NCI-H526 (cell line): ENCODE results near the gene UNC80.
"Not testable (repeated sequence)": the region's sequence is repeated elsewhere in the genome, so short reads cannot be mapped to it uniquely, and the experiment has no call there.

Experiments used
- DNase-seq, 2 experiments: peaks; one replicate each; lab custom pipeline; 2025; lab: John Stamatoyannopoulos, UW

UNC80 gene, protein sequence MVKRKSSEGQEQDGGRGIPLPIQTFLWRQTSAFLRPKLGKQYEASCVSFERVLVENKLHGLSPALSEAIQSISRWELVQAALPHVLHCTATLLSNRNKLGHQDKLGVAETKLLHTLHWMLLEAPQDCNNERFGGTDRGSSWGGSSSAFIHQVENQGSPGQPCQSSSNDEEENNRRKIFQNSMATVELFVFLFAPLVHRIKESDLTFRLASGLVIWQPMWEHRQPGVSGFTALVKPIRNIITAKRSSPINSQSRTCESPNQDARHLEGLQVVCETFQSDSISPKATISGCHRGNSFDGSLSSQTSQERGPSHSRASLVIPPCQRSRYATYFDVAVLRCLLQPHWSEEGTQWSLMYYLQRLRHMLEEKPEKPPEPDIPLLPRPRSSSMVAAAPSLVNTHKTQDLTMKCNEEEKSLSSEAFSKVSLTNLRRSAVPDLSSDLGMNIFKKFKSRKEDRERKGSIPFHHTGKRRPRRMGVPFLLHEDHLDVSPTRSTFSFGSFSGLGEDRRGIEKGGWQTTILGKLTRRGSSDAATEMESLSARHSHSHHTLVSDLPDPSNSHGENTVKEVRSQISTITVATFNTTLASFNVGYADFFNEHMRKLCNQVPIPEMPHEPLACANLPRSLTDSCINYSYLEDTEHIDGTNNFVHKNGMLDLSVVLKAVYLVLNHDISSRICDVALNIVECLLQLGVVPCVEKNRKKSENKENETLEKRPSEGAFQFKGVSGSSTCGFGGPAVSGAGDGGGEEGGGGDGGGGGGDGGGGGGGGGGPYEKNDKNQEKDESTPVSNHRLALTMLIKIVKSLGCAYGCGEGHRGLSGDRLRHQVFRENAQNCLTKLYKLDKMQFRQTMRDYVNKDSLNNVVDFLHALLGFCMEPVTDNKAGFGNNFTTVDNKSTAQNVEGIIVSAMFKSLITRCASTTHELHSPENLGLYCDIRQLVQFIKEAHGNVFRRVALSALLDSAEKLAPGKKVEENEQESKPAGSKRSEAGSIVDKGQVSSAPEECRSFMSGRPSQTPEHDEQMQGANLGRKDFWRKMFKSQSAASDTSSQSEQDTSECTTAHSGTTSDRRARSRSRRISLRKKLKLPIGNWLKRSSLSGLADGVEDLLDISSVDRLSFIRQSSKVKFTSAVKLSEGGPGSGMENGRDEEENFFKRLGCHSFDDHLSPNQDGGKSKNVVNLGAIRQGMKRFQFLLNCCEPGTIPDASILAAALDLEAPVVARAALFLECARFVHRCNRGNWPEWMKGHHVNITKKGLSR (N-terminal part only)

DNA sequence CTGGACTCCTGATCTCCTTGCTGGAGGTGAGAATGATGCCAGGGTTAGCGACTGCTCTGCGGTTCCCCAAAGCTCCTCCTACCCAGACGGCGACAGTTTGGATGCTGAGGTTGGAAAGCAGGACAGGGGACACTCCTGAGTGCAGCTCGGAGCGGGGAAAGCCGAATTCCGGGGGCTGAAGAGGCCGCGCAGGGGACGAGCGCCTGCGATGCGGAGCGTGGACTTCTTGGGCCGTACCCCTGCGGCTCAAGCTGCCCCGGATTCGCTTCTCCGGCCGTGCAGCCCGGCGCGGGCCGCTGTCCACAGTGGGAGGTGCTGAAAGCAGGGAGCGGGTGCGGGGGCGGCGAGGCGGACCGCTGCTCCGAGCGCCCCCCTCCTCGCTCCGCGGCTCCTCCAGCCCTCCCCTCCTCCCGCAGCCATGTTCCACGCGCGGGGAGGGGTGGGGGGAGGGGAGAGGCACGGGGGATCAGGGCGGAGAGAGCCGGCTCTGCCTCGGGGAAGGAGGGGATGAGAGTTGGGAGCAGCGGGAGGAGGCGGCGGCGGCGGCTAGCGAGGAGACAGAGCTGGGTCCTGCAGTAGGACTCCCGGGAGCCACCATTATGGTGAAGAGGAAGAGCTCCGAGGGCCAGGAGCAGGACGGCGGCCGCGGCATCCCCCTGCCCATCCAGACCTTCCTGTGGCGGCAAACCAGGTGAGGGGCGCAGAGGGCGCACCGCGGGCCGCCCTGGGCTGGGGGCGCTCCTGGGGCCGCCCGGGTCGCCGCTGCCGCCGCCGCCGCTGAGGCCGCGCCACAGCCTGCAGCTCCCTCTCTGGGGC is at the start of gene UNC80:
TSS of gene UNC80 (plus strand) at position 359 of the 816 bp plus-strand sequence. CDS start at position 600, 241 bp downstream.
- DNase-seq, result peak; percentile 66 to 78

DNA sequence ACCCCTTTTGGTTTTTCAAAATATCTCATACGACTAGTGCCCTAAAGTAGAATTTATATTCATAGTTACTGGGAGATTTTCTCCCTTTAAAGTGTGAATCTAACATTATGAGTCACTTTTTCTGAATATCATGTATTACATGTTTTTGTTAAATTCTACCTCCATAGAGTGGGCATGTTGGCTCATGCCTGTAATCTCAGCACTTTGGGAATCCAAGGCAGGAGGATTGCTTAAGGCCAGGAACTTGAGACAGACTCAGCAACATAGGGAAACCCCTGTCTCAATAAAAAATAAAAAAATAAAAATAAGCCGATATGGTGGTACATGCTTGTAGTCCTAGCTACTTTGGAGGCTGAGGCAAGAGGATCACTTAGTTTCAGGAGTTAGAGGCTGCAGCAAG is 45.3 kb upstream of the UNC80 start:
- DNase-seq, result no peak

DNA sequence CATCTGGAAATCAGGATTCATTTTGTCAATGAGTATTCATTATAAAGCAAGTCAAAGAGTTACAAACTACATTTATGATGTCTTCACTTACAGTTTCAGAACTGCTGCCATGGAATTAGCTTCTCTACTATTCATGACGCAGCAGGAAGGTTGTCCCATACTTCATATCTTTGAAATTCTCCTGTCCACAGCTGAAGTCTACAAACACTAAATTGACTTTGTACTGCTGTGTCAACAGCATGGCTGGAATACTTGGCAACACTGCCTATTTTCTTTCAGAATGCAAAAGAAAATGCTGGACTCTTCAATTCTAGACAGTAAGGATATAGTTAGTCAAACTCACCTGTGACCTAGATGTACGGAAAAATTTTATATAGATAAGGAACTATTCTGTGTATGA is 44.6 kb upstream of the UNC80 start:
- no peak for DNase-seq

DNA sequence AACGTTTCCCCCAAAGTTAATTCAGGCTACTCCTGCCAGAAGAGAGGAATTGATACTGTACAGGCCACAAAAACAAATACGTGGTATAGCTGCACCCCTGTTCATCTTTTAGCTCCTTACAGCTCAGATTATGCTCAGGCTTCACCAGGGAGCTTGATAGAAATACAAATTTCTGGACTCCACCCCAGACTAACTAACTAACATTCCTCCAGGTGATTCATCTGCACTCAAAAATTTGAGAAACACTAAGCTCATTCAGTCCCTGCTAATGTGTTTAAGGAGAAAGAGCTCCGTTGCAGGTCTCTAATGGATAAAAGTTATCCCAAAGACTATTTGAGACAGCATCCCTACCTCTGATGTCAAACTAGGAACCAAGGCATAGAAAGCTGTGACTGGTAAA is 36.8 kb upstream of the UNC80 start:
- no peak for DNase-seq

DNA sequence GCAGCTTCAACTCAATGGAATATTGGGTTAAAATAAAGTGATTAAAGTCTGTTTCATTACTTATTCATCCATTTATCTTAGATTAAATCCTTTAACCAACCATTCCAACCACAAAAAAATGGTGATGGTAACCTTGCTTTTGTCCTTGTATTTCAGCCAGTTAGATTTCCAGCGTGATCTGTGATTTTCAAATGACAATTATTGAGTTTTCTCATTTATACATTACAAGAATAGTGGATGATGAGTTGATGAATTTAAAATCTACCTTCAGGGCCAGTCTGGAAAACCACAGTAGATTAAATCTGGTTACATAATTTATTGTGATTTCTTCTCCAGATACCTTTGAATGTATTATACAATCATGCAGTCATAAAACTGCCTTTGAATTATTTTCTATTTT is 29.7 kb upstream of the UNC80 start:
- no peak for DNase-seq

DNA sequence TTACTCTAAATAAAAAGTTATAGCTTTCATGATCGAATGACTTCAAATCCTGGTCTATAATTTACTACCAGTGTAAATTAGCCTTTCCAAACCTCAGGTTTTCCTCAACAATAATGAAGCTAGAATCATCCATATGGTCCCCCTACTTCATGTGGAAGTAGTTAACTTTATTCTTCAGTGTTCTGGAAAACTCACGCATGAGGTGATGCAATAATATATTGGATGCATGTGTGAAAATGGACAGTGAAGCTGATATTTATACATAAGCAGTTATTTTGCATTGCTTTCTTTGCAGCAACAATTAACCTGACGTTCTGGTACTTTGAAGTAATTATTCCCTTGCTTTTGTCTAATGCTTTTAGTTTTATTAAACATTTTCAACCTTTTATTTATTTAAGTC is 18.6 kb upstream of the UNC80 start:
- no peak for DNase-seq

DNA sequence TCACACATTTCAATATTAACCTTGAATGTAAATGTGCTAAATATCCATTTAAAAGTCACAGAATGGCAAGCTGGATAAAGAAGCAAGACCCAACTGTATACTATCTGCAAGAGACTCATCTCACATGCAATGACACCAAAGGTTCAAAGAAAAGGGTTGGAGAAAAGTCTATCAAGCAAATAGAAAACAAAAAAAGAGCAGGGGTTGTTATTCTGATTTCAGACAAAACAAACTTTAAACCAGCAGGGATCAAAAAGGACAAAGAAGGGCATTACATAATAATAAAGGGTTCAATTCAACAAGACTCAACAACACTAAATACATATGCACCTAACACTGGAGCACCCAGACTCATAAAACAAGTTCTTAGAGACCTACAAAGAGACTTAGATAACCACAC is 14.5 kb upstream of the UNC80 start:
- no peak for DNase-seq

DNA sequence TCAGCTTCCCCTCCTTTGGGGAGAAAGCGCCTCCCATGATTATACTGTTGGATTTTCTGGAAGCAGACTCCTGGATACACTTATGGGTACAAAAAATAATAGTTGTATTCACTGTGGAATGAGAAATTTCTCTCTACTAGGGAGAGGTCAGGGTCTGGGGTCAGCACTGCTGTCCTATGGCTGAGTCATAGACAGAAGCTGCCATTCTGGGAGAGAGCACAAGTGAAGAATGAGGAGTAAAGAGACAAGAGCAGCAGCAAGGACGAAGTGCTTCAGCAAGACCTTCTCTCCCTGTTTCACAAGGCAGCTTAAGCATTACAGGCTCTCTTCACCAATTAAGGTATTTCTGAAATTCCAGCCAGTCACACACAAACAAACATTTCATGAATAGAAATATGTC is 10.1 kb upstream of the UNC80 start:
- DNase-seq, result no peak

DNA sequence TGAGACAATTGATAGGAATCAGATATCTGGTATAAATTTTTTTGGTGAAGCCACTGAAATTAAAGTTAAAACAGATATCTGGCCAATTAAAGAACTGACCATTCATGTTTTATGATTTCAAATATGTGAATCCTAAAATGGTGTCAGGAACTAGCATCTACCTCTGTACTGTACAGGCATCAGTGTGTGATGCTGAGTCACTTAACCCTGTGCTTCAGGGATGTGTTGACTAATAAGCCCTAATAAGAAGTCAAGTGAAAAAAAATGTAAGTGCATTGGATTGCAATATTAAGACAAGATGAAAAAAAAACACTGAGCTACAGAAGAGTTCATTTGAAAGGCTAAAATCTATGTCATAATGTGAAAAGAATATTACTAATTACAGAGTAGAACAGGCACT is 9.1 kb upstream of the UNC80 start:
- DNase-seq, result no peak

DNA sequence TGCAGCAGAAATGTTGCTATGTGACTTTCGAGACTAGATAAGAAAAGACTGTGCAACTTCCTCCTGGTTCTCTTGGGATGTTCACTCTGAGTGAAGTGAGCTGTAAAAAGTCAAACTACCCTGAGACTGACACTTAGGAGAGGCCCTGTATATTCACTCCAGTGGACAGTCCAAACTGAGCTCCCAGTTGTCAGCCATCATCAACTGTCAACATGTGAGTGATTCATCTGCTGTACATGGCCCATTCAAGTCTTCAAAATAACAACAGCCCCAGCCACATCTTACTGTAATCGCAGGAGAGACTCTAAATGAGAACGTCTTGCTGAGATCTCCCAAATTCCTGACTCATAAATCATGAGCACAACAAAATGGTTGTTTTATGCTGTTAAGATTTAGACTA is 8.5 kb upstream of the UNC80 start:
- DNase-seq, result no peak

DNA sequence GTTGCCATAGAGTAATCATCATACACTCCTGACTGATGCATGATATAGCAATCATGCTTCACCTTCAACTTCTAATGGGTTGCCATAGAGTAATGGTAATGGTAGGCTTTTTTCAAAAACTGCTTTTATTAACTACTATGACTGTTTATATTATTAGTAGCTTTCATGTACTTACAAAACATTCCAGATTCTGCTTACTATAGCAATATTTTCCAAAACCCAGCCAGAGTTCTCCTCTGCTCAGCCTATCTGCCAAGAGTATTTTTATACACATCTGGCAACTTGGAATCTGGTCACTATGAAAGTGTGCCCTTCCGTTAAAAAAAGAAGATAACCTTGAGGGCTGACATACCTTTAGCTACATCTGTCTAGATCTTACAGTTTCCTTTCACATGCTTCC is 5.0 kb upstream of the UNC80 start:
- no peak for DNase-seq

DNA sequence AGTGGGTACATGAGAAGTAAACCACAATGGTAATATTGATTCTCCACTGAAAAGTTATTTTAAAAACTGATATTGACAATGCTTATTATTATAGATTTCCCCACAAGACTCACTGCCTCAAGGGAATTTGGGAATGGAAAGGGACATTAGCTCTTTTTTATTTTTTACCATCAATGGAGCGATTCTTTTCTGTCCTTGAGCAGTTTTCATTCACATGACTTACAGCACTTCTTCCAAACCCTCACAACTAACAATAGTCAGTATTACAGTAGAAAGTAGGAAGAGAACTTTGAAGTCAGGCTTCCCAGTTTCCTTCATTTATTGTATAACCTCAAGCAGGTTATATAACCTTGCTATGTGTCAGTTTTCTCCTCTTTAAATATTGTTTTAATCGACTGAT is 4.3 kb upstream of the UNC80 start:
- no peak for DNase-seq

DNA sequence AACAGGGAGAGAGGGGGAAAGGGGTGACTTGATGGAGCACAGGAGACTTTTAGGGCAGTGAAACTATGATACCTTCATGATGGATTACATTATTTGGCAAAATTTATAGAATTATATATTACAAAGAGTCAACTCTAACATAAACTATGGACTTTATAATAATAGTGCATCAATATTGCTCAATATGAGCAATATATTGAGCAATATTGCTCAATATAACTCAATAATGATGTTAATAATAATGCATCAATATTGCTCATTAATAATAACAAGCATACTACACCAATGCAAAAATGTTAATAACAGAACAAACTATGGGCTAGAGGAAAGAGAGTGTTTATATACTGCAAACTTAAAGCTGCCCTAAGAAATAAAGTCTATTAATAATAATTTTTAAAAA is 3.1 kb upstream of the UNC80 start:
- no peak for DNase-seq

DNA sequence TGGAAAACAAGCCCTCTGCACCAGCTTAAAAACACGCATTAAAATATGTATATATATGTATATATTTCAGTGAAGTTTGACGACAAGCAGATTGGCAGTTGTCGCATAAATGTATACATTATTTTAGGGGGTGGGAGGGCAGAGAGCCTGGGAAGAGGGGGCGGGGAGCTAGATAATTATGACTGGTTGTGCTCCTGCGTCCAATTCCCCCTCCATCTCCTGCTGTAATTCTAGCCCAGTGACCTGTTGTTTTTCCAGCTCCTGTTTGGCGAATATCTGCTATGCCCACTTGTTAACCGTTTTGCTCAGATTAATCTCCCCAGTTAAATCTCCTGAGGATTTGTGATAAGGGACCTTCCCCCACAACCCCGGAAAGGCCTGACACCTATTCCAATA is 656 bp downstream of the UNC80 start:
- peak; percentile 41 to 76 for DNase-seq

DNA sequence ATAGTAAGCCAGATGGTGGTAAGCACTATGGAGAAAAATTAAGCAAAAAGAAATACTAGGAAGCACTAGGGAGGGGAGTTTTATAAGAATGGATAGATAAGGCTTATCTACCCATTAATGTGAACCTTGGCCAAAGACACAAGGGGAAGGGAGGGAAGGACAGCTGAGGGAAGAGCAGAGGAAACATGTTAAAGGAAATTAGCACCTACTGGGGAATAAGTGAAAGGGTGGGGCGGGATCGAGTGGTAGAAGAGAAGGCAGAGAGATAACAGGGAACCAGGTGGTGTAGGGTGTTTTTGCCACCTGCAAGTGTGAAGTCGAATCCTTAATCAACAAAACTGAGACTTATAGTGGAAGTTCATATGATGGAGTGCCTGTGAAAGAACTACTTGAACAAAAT is 1.7 kb downstream of the UNC80 start:
- peak; percentile 25 to 42 for DNase-seq

DNA sequence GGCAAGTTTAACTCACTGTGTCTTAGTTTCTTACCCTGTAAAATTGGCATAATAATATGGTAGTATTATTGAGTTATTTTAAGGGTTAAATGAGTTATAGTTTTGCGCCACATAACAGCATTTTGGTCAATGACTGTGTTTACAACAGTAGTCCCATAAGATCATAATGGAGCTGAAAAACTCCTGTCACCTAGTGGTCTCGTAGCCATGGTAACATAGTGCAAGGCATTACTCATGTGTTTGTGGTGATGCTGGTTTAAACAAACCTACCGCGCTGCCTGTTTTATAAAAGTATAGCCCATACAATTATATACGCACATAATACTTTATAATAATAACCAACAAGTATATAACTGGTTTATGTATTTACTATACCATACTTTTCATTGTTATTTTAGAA is 15.8 kb downstream of the UNC80 start:
- no peak for DNase-seq

DNA sequence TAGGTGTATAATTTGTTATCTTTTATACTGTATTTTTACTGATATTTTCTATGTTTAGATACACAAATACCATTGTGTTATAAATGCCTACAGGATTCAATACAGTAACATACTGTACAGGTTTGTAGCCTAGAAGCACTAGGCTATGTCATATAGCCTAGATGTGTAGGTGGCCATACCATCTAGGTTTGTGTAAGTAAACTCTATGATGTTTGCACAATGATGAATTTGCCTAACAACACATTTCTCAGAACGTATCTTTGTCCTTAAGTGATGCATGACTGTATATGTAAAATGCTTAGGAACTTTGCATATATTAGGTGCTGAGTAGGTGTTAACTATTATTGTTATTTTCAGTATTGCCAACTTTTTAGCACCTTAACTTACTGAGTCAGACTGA is 17.3 kb downstream of the UNC80 start:
- peak; percentile 24 to 46 for DNase-seq

DNA sequence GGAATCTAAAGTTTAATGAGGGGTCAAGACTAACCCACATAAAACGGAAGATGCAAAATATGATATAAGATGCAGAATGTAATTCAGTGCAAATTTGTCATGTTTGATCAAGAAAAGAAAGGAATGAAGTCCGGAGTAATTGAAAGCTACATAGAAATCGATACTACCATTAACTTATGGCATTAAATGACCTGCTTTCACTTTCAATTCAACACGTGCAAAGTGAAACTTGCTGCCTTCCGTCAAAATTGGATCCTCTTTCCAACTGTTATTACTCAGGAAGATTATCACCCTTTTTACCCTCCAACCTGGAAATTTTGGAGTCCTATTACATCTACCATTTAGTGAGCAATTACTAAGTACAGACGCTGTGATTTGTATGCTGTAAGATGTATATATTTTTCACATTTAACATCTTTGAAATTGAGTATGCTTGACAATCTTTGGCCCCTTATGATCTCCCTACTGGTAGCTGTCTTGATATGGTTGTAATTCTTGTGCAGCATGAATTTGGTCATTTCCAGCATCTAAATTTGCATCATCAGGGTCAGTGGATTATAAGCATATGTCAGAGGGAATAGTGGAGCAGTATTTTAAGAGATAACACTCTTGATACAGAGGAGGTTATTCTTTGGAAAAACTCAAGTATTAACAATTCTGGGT is 18.6 kb downstream of the UNC80 start:
- no peak for DNase-seq

DNA sequence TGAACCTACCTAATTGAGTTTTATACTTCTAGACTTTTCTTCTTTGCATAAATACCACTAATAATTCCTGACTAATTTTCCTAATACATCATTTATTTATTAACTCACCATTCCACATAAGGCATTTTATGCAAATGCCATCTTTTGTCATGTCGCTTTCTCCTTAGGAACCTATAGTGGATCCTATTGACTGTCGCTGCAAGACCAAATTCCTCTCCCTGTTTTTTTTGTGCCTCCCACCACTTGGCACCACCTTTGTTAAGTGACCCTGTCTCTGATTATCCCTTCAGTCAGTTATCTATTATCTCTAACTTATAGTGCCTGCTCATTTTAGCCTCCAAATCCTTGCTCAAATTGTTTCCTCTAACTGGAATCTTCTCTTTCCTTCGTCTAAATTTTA is 19.5 kb downstream of the UNC80 start:
- no peak for DNase-seq

DNA sequence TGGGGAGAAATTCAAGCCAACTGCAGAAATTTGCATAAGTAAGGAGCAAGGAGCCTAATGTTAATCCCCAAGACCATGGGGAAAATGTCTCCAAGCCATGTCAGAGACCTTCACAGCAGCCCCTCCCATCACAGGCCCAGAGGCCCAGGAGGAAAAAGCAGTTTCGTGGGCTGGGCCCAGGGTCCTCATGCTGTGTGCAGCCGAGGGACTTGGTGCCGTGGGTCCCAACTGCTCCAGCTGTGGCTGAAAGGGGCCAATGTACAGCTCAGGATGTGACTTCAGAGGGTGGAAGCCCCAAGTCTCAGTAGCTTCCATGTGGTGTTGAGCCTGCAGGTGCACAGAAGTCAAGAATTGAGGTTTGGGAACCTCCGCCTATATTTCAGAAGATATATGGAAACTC is 23.8 kb downstream of the UNC80 start:
- not testable (repeated sequence) for DNase-seq

DNA sequence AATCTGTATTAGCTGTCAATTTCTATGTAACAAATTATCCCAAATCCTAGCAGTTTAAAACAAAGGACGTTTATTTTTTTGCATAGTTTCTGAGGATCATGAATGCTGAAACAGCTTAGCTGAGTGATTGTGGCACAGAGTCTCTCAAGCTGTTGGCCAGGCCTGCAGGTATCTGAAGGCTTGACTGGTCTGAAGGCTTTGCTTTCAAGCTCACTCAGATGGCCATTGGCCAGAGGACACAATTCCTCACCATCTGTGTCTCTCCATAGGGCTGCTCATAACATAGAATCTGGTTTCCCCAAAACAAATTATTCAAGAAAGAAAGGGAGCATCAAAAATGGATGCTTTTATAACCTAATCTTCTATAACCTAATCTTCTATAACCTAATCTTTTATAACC is 33.7 kb downstream of the UNC80 start:
- DNase-seq, result no peak
